ENCODE results near the gene LINGO3. TPM values are rescaled to one million over a fixed set of nuclear protein-coding genes. Genes with fewer than 3 reads are reported as not detected.

LINGO3 gene
- total RNA-seq, 1 donor from 2014 or later, result not detected

Other genes with a start within 250 kb of the LINGO3 start
- gene MOB3A, start 211.8 kb downstream of the LINGO3 start, total RNA-seq, result 14.3 TPM
- 1.4 TPM for gene IZUMO4, start 211.2 kb downstream of the LINGO3 start, total RNA-seq
- gene AP3D1, start 156.6 kb downstream of the LINGO3 start, total RNA-seq, result 71.8 TPM
- 9.7 TPM for gene DOT1L, start 144.2 kb downstream of the LINGO3 start, total RNA-seq
- gene PLEKHJ1, start 71.8 kb downstream of the LINGO3 start, total RNA-seq, result 59.7 TPM
- gene SF3A2, start 71.3 kb downstream of the LINGO3 start, total RNA-seq, result 30.3 TPM
- gene AMH, start 58.8 kb downstream of the LINGO3 start, total RNA-seq, result 0.89 TPM
- gene JSRP1, start 51.7 kb downstream of the LINGO3 start, total RNA-seq, result not detected
- 0.68 TPM for gene PEAK3, start 26.0 kb downstream of the LINGO3 start, total RNA-seq
- 46.7 TPM for gene LSM7, start 20.4 kb upstream of the LINGO3 start, total RNA-seq
- 24.9 TPM for gene SPPL2B, start 20.5 kb upstream of the LINGO3 start, total RNA-seq
- gene TMPRSS9, start 52.1 kb upstream of the LINGO3 start, total RNA-seq, result not detected
- gene TIMM13, start 119.4 kb upstream of the LINGO3 start, total RNA-seq, result 86.9 TPM
- gene LMNB2, start 148.8 kb upstream of the LINGO3 start, total RNA-seq, result 19.2 TPM
- 39.8 TPM for gene GADD45B, start 168.0 kb upstream of the LINGO3 start, total RNA-seq